CD4-positive, alpha-beta T cell treated with Interleukin-4 for 4 hours (primary cell): ENCODE measurements around the gene RTL3.

ENCODE experiments used
- DNase-seq: peaks from one replicate; pipeline ENCODE4 v3.0.0-alpha.2; 2020

The RTL3 gene

GRCh38 chrX:78618987-78619386 is 40.1 kb downstream of the RTL3 start:
- no peak for DNase-seq

GRCh38 chrX:78614264-78614663 is 44.9 kb downstream of the RTL3 start:
- no peak for DNase-seq
